NCI-H128 (cell line): ENCODE results near the gene TMEM182.

Experiments
- DNase-seq: peaks from one replicate; lab custom pipeline; 2025; ENCODE audit not compliant: unreplicated experiment; lab: John Stamatoyannopoulos, UW

TMEM182 gene

DNA sequence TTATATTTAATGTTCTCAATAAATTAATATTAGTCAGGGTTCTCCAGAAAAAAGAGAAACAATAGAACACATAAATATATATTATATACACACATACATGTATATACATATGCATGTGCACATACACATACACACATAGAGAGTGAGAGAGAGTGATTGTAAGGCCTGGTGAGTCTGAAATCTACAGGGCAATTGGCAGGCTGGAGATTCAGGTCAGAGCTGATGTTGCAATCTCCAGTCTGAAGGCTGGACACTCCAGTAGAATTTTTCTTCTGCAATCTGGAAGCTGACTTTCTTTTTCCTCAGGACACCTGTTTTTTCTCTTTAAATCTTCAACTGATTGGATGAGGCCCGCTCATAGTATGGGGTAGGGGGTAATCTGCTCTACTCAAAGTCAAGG lies 3.2 kb downstream of the TMEM182 start:
- no peak for DNase-seq

DNA sequence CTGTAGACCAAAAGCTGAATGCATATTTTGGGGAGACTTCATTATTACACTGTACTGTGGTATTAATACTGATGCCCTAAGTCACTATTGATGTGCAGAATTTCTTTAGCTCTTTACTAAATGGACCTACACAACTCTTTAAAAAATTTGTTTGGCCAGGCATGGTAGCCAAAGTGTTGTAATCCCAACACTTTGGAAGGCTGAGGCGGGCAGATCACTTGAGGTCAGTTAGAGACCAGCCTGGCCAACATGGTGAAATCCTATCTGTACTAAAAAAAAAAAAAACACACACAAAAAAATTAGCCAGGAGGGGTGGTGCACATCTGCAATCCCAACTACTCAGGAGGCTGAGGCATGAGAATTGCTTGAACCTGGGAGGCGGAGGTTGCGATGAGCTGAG lies 6.4 kb downstream of the TMEM182 start:
- DNase-seq: no peak

- DNase-seq: no peak
Observed at GRCh38 chr2:102768892-102769291, 7.1 kb downstream of the TMEM182 start.

GRCh38 chr2:102770506-102770905 lies 8.7 kb downstream of the TMEM182 start:
- no peak for DNase-seq

GRCh38 chr2:102771114-102771513 lies 9.3 kb downstream of the TMEM182 start:
- no peak for DNase-seq

DNA sequence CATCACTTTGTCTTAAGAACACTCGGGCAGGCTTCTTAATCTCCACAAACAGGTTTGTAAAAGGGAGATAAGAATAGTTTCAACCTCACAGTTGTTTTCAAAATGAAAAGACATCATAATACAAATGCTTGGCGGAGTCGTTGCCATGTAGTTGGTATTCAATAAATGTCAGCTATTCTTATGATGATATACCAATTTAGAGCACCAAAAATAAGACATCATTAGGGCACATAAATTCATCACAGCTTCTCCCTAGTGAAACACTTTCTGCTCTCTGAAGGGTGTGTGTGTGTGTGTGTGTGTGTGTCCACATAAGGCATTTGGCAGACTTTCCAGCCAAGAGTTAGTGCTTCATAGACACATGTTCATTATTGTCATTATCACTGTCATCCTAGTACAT lies 10.8 kb downstream of the TMEM182 start:
- no peak for DNase-seq

DNA sequence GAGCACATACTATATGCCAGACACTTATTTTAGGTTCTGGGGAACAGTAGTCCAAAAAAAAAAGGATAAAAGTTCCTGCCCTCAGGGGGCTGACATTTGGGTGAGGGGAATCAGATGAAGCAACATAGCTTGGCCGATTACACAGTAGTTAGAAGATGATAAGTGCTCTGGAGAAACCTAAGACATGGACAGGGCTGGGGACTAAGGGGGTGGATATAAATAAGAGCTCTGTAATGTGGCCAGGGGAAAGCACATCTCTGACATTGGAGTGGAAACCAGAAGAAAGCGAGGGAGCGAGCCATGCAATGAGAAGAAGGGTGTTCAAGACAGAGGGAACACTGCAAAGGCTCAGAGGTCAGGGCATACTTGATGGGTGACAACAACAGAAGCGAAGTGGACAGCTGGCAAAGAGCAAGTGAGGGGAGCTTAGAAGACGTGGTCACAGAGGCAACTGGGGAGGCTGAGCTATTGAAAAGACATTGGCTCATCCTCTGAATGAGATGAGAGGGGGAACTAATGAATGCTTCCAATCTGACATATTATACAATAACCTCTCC lies 11.4 kb downstream of the TMEM182 start:
- no peak for DNase-seq

DNA sequence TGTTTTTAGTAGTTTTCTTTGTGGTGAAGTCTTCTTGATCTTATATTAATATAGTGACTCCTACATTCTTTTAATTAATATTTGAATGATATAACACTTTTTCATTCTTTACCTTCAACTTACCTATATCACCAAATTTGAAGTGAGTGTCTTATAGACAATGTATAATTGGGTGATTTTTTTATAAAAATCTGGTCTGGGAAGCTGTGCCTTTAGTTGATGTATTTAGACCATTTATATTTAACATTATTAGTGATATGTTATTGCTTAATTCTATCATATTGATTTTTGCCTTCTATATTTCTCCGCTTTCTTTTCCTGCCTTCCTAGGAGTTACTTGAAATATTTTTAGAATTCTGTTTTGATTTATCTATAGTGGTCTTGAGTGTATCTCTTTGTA lies 16.4 kb downstream of the TMEM182 start:
- no peak for DNase-seq

DNA sequence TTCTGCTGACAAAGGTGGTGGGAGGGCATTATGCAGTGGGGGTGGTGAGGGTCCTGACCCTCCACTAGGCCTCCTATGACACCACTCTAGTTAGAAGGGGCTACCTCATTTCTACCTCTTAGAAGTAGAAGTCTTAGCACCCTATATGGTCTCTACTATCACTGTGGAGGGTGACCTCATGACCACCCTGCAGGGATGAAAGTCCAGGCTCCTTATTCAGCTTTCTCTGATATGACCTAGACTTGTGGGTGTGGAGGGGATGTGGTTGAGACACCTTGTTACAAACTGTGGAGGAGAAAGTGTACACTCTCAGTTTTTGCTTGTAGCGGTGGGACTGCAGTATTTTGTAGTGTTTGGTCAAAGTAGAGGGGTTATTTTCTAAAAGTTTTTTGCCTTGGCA lies 18.6 kb downstream of the TMEM182 start:
- DNase-seq: no peak

GRCh38 chr2:102782187-102782586 lies 20.4 kb downstream of the TMEM182 start:
- no peak for DNase-seq

DNA sequence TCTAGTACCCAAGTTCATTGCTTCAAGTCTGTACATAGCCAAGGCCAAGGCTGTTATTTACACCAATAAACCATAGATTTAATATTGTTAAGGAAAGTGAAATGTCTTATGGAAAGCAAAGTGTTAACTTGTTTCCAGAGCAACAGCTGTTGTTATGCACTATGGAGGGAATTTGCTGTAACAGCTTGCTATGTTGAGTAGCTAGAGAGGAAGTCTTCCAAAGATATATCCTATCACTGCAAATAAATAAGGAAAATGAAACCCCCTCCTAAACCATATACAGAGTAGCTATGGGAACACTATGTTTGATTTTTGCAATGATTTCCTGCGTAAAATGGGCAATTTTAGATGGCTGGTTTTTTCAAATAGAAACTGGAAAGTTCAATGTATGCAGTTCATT lies 21.1 kb downstream of the TMEM182 start:
- no peak for DNase-seq

- no peak for DNase-seq
Observed at GRCh38 chr2:102783506-102784183, 21.8 kb downstream of the TMEM182 start.

DNA sequence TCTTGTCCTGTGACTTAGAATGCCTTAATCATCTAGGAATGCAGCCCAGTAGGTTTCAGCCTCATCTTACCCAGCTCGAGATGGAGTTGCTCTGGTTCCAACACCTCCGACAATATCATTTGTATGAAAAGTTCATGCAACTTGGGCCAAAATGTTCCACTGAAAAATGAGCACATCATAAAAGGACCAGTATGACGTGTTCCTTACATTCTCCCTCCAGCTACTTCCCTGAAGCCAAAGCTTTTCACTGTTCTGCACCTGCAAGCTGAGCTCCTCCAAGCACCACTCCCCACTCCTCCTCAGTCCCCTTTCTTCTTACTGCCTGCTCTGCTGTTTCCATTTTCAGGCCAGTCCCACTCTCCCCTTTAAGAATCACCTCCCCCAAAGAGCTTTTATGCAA lies 23.1 kb downstream of the TMEM182 start:
- no peak for DNase-seq

DNA sequence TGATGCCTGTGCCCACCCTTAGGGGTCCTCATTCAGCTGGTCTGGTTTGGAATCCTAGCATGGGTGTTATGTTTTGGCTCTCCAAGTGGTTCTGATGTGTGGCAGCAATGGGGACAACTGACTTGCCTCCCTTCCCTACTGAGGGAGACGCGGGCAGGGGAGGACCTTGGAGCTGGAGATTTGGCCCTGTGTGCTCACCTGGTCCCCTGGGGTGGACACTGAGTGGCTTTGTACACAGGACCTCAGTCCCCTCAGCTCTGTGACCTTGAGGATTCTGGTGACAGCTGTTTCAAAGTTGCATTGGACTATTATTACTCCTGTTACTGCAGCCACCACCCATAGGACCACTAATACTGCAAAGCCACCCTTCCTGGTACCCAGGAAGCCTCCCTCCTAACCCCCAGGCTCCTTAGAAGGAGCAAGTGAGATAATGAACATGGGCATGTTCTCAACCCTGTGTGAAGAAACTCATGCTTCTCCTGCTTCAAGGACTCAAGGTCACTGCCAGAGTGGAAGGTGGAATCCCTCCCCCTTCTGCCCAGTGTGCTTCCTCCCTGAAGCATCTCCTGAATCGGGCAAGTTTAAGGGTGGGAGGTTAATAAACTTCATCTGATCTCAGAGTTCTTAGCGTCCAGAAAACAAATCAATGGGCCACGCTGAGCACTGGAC lies 26.5 kb downstream of the TMEM182 start:
- DNase-seq: no peak

DNA sequence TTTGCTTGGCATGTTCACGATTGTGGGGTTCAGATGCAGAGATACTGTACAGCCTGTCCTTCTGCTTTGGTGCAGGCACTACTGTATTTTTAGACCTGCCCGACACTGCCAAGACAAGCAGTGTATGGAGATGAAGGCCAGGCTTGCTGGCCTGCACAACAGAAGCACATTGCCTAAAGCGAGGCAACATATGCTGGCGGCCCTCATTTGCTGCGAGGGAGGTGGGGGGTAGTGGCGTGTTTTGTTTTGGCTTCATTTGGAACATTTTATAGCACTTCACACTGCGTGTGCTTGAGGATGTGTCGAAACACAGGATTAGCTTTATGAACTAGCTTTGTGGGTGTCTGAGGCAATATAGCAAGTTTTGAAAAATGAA lies 27.0 kb downstream of the TMEM182 start:
- no peak for DNase-seq

- no peak for DNase-seq
Observed at GRCh38 chr2:102789349-102790090, 27.7 kb downstream of the TMEM182 start.

- DNase-seq: no peak
Observed at GRCh38 chr2:102790091-102790455, 28.2 kb downstream of the TMEM182 start.

DNA sequence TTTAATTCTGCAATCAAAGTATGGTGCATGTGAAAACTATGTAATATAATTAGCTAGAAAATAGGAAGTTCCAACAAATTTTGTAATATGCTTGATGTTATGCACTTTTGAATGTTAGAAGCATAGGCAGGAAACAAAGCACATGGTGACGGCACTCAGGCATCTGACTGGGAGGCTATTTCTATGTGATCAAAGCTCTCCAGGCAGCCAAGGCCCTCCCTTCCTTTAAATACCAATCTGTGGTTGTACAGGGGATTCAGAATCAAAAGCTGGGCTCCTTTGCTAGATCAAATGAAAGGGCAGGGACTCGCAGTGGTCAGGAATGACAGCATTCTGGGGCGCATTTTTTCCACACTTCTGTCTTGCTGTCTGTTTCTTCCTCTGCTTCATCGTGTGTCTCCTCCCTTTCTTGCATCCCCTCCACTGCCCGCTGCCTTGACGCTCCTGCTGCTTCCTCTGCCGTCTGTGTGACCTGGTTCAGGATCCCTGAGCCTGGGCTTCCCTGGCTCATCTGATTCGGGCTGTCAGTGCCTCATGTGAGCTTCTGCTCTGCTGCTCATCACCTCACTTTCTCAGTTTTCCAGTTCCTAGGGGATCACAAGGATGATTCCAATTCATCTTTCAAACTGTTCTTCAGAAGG lies 30.9 kb downstream of the TMEM182 start:
- DNase-seq: no peak

DNA sequence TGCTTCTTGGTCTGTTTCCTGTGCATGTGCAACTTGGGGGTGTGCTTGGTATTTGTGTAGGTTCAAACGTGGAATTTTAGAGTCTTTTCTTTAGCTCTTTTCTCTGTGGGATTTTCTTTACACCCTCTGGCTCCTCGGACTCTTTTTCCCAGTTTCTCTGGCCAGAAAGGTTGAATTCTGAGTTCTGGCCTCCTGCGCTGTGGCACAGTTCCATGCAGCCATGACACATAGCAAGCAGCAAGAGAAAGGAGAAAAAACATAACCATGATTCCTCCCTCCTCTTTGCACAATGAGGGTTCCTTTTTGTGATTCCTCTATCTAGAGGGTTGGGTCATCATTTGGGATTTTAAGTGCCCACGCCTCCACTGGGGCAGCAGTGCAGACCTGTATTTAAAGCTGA lies 33.8 kb downstream of the TMEM182 start:
- no peak for DNase-seq

DNA sequence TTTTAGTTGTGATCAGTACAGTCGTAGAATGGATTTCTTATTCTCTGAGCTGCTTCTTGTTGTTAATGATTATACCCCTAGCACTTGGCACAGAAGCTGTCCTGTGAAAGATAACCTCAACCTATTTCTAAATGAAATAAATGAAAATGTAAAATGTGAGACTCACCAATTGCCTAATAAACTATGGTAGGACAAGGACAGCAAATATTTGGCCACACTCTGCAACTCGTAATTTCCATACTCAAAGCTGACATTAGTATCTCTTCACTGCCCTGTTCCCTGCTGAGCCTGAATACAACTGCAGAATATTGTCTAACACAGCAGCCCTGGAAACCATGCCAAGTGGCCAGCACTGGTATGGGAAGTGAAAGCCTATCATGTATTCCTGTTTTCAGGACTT lies 34.5 kb downstream of the TMEM182 start:
- DNase-seq: no peak

GRCh38 chr2:102797486-102797885 lies 35.7 kb downstream of the TMEM182 start:
- no peak for DNase-seq

DNA sequence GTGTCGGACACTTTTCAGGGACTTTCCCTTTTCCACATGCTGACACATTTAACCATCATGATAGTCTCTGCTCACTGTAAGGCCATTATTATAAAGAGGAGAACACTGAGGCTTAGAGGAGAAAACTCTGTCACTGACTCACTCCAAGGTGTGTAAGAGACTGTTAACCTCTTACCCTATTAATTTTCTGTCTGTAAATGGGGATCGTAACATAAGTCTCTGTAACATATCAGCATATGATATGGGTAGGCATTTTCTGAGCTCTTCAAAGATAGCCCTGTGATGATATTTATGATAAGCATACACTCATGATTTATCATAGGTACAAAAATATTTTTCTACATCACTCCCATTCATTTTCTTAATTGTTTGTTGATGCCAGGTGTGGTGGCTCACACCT lies 36.4 kb downstream of the TMEM182 start:
- no peak for DNase-seq
